GM19397 (cell line): ENCODE measurements around the gene SLAMF1.
"Not testable (repeated sequence)": the region's sequence is repeated elsewhere in the genome, so short reads cannot be mapped to it uniquely, and the experiment has no call there.

Experiments used
- ATAC-seq: cut with Tn5 transposase; IDR thresholded peaks from one replicate; pipeline ENCODE4 v1.9.1; 2021; ENCODE audit warnings: mild to moderate bottlenecking, moderate library complexity; ENCODE audit not compliant: unreplicated experiment

The SLAMF1 gene

DNA sequence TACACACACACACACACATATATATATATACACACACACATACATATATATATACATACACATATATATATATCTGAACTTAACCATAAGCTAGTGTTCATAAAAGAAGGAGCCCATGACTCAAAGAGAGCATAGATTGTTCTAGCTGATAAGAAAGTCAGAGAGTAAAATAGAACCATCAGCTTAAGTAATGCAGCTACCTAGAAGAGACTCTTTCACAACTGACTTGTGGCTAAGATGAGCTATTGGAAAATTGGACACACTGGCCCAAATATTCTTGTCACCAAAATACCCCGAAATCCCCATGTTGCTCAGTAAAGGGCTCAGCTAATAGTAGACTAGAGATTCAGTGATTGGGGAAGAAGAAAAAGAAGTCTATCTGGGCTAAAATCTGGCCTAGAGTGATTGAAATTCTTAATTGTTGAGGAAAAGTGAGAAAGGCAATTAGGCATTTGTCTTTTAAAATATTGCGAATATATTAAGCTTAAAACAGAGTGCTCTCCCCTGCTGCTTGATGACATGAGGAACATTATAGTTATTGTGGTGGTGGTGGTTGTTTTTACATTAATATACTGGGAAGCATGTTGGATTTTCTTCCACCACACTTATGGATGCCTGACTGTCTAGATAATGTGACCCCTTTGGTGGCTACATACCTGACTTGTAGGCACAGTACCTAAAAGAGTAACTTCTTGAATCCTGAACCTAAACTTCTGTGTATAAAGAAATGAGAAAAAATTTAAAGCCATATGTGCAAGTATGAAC is 6.3 kb downstream of the SLAMF1 start:
- ATAC-seq = no peak

DNA sequence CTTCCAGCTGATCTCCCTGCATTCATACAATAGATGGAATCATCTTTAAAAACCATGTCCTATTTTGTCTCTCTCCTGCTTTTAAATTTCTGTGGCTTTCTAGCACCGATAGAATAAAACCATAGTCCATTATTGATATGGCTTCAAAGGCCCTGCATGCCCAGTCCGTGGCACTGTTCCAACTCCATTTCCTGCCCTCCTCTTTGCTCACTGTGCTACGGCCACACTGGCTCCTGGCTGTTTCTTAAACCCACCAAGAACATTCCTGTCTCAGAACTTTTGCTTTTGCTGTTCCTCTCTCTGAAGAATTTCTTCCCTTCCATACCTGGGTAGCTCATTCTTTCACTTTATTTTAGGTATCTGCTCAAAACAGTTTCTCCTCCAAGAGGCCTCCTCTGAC is 7.2 kb downstream of the SLAMF1 start:
- ATAC-seq = no peak

DNA sequence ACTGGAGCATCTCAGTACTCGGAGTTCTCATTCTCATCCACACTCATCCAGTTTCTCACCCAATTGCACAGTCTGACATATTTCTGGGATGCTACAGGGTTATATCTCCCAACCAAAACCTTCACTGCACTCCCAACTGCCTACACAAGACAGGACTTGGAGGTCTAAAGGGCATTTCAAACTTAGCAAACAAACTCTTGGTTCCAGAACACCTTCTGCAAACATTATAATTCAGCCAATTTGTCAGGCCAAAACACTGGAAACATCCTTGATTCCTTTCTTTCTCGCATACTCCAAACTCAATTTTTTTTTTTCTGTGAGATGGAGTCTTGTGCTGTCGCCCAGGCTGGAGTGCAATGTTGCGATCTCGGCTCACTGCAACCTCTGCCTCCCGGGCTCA is 7.9 kb downstream of the SLAMF1 start:
- ATAC-seq = no peak

DNA sequence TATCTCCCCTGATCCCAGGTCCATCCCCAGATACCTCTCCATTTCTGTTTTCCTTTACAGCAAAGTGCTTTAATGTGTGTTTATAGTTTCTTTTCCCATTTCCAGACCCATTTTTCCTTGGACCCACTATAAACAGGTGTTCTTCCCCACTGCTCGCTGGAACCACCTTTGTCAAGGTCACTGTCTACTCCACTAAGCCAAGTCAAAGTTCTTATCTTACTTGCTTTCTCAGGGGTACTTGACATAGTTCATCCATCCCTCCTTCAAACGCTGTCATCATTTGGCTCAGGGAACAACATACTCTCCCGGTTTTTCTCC is 8.3 kb downstream of the SLAMF1 start:
- ATAC-seq = no peak

DNA sequence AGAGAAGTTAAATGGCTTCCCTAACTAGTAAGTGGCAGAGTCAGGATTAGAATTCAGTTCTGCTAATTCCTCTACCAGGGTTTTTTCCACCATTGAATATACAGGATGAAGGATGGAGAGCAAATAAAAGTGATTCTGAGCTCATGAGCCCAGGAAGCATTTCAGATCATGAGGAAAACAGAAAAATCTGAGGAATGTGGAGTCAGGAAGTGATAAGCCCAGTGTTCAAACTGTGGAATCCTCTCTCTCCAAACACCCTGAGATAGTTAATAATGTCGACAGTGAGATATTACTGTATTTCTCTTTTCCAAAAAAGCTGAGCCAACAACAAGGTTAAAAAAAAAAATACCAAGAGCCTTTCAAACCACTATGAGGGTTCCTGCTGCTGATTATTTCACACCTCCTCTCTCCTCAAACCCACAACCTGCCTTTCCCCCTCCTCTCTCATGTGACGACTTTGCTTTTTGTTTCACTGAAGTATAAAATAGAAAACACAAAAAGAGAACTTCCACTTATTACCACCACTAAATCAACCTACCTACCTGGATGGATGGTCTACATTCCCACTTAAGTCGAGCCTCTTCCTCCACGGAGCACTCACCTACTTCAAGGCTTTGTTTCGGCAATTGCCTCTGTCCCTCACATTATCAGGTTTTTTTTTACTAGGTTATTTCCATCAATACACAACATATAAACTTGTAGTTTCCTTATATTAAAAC is 8.9 kb downstream of the SLAMF1 start:
- no peak for ATAC-seq

DNA sequence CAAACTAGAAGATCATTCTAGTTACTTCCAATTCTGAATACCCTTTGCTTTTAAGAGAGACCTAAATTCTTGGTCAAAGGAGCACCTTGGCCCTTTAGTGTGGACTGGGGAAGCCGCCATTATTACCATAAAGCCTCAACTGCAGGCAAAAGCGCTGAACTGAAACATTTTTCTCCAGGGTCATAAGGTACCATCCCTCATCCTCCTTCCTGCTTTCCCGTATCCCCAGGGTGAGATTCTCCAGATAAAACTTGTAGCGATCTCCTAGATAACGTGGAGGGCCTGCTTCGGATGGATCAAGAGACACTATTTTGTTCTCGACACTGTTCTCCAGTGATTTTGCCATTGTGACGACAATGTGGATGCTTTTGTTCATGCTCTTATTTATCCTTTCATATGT is 9.8 kb downstream of the SLAMF1 start:
- no peak for ATAC-seq

DNA sequence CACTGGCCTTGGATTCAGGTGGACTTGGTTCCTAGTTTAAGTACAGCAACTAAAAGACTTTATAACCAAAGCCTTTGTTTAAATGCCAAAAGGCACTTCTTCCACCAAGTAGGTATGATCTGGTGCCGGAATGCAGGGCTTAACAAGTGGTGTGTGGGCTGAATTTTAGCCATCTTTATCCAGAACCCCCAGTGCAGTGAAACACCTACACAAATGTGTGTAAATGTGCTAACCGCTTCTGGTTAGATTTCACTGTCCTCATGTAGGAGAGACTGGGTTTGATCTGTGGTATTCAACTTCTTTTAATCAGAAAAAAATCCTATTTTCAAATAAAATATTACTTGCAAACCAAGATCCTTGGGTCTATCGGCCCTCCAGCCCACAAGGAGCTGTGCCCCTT is 10.3 kb downstream of the SLAMF1 start:
- no peak for ATAC-seq

DNA sequence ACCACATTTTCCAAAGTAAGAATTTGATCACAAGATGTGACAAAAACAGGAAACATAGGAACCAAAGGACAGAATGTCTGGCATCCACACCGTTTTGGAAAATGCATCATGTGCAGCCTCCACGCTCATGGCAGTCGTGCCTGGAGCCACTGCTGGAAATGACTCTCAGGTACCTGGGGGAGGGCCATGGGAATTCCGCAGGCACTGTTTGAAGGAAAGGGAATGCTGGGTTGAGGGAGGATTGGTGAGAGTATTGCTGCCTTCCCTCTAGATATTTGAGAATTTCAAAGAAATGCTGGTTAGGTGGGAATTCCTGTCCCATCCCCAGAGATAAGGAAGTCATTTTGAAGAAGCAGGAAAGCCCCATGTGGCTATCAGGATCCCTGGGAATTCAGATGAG is 10.8 kb downstream of the SLAMF1 start:
- ATAC-seq = no peak

DNA sequence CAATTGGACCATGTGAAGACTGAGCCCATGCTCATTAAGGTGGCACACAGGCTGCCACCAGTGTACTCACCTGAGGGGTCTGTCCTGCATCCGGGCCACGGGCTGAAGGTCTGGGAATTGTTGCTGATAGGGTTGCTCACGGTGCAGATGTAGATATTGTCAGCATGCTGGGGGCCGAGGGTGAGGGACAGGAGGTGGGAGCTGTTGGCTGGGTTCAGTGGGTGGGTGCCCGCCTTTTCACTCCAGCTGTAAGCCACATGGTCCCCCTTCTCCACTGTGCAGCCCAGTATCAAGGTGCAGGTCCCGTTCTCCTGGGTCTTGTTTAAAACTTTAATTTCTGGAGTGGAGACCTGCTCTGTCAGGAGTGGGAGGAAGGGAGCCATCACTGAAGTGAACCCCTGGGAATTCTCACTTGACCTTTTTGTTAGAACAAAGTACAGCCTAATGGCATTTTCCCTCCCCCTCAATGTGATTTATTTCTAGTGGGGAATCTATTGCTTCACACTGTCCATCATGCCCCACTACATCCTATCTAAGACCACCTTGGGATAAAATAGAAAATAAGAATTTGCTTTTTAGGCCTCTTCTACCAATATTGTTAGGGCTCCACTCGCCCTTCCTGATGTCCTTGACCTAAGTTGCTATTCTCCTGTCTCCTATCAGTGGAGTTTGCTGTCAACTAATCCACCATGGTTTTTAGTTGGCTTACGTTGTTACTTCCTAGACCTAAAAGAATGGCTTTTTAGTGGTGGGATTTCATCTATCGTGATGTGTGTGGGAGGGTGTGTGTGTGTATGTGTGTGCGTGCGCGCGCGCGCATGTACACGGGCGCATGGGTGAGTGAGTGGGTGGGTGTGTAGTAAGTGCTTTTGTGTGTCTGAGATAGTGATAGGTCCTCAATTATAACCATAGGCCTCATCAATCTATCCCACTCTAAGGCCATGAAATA is 12.0 kb downstream of the SLAMF1 start:
- no peak for ATAC-seq

DNA sequence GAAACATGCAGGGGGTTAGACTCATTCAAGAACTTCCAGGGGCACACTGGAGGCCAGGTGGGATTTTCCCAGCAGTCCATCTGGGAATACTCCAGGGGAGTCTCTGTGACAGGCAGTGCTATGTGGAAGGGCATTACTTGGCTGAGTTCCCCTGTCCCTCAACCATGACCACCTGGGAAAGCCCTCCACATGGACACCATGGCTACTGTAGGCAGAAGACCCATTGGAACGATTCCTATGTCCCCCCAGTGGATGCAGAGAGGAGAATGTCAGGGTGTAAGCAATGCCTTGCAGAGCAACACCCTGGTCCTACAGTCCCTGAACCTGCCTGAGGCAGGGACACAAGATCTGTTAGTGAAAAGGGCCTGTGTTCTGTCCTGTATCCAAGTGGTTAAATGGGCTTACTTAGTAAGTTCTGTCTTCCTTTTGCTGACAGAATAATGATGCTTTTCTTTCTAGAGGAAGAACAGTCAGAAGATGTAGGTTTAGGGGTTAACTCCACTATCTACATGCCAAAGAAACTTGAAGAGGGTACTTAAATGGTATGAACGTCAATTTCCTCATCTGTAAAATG is 13.4 kb downstream of the SLAMF1 start:
- ATAC-seq = no peak

DNA sequence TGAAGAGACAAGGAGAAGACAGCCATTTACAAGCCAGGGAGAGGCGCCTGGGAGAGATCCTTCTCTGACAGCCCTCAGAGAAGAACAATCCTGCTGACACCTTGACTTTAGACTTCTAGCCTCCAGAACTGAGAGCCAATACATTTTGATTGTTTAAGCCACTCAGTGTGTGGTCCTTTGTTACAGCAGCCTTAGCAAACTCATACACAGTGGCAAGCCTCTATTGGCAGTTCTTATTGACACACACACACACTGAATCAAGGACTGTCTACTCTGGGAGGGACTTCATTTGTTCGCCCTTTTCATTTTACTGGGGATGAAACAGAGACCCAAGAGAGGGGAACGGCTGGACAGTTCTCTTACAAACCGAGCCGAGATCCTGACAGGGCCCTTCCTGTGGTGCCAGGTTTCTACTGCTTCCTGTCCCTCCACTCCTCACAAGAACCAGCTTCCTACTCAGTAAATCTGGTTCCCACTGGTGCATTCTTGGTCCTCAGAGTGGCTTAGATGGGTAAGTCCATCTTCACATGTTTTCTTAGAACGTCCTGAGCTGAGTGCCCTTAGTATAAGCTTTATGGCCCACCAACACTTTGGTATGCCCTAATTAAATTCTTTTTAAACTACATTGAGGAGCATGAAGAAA is 14.7 kb downstream of the SLAMF1 start:
- ATAC-seq = no peak

DNA sequence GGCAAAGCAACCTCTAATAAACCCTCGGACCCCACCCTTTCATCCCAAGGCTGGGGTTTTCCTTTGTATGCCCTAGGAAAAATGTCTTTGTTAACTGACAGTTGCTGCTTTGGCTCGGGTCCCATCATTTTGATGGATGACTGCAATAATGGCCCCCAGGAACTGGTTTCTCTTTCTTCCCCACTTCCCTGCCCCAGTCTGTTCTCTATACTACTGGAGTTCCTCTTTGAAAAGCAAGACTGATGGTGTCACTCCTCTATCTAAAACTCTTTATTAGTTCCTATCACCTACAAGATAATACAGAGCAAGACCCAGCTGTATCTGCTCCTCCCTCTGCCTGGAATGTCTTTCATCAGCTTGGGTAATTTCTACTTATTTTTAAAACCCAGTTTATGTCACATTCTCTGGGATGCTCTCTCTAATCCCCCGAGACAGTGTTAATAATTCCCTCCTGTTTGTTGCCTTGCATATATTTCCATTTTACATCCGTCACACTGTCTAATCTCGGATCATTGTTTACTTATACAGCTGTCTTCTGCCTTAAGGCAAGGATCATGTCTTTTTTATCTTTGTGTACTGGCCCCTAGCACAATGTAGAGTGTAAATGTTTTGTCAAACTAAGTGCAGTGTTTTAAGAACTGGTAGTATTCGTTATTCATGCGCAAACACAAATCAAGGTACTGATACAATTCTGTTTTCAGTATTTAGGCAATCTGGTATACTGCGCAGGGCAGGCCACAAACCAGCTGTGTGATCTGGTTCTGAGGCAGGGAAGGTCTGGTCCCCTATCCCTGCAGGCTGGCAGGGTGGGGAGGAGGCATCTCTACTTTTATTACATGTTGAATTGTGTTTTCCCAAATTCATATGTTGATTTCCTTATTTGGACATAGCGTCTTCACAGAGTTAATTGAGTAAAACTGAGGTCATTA is 16.1 kb downstream of the SLAMF1 start:
- no peak for ATAC-seq

DNA sequence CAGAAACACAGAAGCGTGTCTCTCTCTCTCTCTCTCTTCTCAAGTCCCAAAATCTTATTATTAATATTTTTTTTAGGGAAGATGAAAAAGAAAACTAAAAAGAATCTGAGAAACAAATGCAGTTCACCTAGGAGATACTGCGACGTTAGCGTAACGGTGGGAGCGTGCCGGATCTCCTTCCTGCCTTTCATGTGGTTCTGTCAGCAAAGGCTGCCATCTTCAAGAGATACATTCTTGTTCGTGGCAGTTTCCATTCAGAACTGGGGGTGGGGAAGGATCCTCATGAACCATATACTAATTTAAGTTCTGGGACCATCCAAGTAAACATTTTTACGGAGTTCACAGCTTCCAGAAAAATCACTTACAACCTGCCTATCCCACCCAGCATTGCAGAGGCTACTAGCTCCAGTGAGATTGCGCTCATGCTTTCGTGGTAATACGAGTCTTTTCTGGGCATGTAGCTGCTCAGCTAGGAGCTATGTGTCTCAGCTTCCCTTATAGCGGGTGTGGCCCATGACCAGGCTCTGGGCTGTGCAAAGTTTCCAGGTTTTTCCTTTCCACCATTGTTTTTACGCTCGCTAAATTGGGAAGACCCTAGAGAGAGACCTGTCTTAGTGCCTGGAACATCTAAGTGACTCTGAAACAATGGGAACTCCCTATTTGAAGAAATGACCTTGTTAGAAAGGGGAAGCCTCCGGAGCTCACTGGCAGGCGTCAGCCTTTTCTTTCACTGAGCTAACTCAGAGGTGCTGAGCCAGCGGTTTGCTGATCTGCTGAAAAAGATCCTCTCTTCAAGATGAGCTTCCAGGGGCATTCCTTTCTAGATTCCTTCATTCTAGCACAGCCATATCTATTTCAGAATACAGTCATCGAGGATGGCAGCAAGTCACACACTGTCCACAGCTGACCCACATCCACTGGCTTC is 17.3 kb downstream of the SLAMF1 start:
- no peak for ATAC-seq

DNA sequence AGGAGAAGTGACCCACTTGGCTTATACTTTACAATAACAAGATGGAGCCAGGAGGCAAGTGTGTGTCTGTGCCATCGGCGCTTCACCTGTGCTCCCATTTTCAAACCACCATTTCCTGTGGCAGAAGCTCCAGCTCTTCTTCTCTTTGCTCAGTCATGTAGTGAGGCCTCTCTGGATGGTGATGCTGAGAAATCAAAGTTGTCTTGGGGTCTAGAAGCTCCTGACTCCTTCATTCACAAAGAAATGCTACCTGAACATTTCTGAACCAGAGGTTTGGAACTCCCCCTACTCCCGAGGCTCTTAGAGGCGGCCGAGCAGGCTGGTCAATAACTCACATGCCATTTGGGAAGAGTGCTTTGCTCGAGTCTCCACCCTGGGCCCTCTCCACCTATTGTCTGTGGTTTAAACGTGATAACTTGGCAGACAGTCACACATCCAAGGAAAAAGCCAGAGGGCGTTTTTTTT is 18.0 kb downstream of the SLAMF1 start:
- ATAC-seq = no peak

DNA sequence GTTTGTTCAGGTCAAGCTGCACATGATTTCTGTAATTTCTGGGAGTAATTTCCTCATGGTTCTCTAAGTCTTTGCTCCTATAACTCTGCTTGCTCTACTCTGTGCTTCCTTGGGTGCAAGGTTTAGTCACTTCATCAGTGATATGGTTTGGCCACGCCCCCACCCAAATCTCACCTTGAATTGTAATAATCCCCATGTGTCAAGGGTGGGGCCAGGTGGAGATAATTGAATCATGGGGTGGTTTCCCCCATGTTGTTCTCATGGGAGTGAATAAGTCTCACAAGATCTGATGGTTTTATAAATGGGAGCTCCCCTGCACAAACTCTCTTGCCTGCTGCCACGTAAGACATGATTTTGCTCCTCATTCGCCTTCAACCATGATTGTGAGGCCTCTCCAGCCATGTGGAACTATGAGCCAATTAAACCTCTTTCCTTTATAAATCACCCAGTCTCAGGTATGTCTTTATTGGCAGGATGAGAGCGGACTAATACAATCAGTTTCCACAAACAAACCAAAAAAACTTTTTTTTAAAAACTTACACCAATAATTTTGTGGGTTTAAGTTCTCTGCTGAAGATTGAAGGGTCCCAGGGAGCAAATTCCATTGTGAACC is 19.1 kb downstream of the SLAMF1 start:
- not testable (repeated sequence) for ATAC-seq

DNA sequence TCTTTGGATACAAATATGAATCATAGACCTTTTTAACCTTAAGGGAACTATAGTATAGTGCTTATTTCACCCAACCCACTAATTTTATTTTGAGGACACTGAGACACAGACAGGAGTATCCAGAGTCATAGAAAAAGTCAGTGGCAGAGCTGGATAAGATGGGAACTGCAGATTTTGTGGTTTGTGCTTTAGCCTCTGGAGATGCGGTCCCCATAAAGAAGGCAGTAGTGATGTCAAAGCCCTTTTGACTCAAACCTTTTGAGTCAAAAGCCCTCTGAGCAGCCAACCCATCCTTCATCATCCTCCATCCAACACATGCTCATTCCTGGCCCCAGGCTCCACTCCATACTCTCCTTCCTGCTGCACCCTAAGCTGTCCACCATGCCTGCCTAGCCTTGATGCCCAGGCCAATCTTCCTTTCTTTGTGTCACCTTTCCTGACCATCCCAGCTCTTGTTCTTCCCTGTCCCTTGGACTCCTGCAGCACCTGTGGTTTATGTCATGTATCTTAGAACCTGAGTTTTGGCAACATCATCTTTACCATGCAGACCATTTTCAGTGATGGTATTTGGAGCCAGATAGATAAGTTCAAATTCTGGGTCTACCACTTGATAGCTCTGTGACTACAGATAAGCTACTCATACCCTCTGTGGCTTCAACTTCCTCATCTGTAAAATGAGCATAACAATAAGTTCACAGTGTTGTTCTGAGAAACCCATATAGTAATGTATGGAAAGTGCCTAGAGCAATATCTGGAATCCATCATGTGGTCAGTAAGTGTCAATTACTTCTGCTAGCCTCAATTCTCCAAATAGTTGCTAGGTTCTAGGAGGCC is 20.1 kb downstream of the SLAMF1 start:
- no peak for ATAC-seq
